Left colon (tissue), 2 donors: Measurements from ENCODE around the gene ADGRB3. TPM values are rescaled to one million over a fixed set of nuclear protein-coding genes. Genes with fewer than 3 reads are reported as not detected.
"Not testable (repeated sequence)": the region's sequence is repeated elsewhere in the genome, so short reads cannot be mapped to it uniquely, and the experiment has no call there.

Experiments
- ATAC-seq: fragments of 200-7000 bp; cut with Tn5 transposase; one replicate; pipeline ENCODE4 v1.9.1; 2020; ENCODE audit warnings: mild to moderate bottlenecking, moderate library complexity
- DNase-seq, 2 donors: peaks; one replicate each; pipeline ENCODE4 v3.0.0-alpha.2; 2020
- intact Hi-C, 2 donors: fragments of 100-400 bp; cut with DNase I in 1 of 2; cut with micrococcal nuclease in 1 of 2; formaldehyde crosslinking; loops; one replicate each; pipeline versions ENCODE4 v1.11.2 to v1.14.0; 2022; cut with DNase I, micrococcal nuclease
- total RNA-seq, 2 donors: library from RNA; stranded (reverse); fragmentation: NEBNext Ultra II Directional; extraction: Animal tissue kit (Norgen Biotek cat#: 25700); gene quantifications; one replicate each; pipeline ENCODE4 v1.2.1, GENCODE V29; 2021
- donor health status: DM: no; HTN: no; CAD: no.
- donor health status: DM: yes; HTN: yes; CAD: no.

ADGRB3 gene
- total RNA-seq, 2 donors from 2014 or later: 0.37 to 1.2 TPM

GRCh38 chr6:68727699-68728098 lies 92.6 kb downstream of the ADGRB3 start:
- no peak for ATAC-seq
- intact Hi-C loops: no loop called here
- DNase-seq: no peak

- intact Hi-C loops: no loop called here
- DNase-seq: no peak
- ATAC-seq: no peak
These were observed 93.3 kb downstream of the ADGRB3 start for GRCh38 chr6:68728159-68728979.

GRCh38 chr6:68729377-68729903 lies 94.4 kb downstream of the ADGRB3 start:
- intact Hi-C loops: no loop called here
- no peak for ATAC-seq

DNA sequence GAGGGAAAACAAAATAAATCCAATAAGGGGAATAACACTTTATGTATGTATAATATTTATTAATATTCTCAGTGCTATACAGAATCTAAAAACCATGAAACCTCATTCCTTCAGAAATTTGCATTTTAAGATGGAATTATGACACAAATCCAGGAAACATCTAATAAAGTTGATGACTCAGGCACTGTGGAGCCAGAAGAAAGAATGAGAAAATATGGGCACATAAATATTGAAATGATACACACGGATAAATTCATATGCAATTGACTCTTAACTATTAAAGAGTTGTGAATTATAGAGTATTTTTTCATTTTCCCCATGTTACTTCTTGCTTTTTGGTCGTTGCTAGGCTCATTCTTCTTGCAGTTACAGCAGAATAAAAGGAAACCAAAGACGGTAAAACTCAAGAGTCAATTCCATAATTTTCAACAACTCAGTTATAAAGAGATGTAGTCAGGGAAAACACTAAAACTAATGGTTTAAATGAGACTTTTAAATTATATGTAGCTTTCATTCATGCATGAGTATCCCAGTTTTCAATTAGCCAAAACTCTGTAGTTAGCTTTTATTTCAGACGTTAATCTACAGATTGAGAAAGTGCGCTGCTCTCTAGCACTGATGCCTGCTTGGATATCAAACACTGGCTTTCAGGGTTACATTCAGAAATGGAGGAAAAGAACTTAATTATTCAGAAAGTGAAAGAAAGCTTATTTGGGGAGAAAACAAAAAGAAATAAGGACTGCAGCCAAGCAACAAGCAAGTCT lies 95.4 kb downstream of the ADGRB3 start:
- DNase-seq (no peak), ATAC-seq (no peak)
- intact Hi-C loops: no loop called here

More at GRCh38 chr6:68729377-68729903, 94.4 kb downstream of the ADGRB3 start:
- DNase-seq: no peak

DNA sequence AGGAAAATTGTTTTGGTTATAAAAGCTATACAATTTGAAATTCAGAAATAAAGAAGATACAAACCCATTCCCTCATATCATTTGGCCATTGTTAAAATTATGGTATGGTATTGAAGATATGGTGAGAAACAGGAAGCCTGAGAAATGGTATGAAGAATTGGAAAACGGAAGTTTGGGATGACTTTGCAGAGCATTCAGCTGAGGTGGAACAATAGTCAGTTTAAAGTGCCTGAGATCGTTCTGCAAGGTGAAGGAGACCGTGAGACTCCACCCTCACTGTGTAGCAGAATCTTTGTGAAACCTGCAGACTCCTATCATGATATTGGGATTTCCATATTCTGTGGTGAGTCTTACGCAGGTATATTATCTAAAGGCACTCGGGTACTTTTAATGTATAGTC lies 97.3 kb downstream of the ADGRB3 start:
- ATAC-seq: no peak
- DNase-seq: no peak
- intact Hi-C loops: no loop called here

GRCh38 chr6:68735866-68736265 lies 100.8 kb downstream of the ADGRB3 start:
- no peak for ATAC-seq
- no peak for DNase-seq
- intact Hi-C loops: no loop called here

DNA sequence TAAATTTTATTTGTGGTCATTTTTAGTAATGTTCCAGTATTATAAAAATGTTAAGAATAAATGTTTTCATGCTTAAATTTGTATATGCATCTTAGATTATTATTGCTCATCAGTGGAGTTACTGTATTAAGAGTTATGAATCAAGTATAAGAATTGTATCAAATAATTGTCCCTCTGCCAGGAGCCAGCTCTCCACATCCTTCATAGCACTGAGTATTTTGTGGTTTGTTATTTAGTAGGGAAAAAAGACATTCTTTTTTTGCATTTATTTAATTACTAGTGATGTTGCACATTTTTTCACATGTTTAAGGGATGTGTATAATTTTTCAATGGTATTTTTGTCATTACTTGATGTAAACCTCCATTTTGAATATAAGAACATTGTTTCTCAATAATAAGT lies 102.0 kb downstream of the ADGRB3 start:
- intact Hi-C loops: no loop called here
- no peak for ATAC-seq
- no peak for DNase-seq

DNA sequence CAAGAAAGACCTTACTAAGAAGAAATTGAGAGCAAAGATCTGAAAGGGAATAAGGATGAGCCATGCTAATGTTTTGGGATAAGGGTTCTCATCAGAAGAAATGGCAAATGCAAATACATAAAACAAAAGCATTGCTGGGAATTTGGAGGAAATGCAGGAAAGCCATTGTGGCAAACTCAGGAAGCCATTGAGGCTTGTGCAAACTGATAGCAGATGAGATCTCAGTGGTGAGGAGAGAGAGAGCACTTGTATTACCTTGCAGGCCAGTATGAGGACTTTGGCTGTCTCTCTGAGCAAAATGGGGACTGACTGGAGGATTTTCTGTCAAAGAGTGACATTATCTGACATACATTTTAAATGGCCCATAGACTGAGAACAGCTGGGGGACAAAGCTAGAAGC lies 103.0 kb downstream of the ADGRB3 start:
- no peak for ATAC-seq

DNA sequence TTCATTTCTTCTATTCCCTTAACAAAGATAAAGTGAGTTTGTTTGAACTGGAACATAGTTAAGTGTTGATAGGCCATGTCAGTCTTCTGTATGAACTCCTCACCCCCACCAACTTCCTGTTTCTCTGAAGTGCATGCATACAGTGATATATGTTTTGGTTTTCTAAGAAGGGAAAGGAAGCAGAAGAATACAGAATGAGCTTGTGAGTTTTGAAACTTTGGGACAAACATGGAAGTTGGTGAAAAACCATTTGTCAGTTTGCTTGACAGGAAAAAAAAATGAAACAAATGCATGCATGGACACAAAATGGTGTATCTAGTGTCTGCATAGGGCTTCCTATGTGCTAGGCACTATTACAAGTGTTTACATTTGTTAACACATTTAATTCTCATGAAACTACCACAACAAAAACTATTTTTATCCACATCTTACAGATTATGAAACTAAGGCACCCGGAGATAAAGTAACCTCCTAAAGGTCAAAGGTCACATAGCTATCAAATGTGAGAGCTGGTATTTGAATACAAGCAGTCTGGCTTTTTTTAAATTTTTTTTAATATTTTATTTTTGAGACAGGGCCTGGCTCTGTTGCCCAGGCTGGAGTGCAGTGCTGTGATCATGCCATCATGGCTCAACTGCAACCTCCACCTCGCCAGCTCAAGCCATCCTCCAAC lies 105.9 kb downstream of the ADGRB3 start:
- no peak for ATAC-seq
- DNase-seq: no peak
- intact Hi-C loops: no loop called here

More for the DNA sequence above, 103.0 kb downstream of the ADGRB3 start:
- intact Hi-C loops: no loop called here
- no peak for DNase-seq

- intact Hi-C loops: no loop called here
- ATAC-seq: no peak
- no peak for DNase-seq
These were observed 106.7 kb downstream of the ADGRB3 start for GRCh38 chr6:68741501-68742386.

- ATAC-seq (no peak), DNase-seq (no peak)
- intact Hi-C loops: no loop called here
These were observed 108.0 kb downstream of the ADGRB3 start for GRCh38 chr6:68743099-68743498.

- DNase-seq, ATAC-seq, intact Hi-C loops: not testable (repeated sequence)
These were observed 109.3 kb downstream of the ADGRB3 start for GRCh38 chr6:68744376-68744775.

- DNase-seq: no peak
- ATAC-seq: no peak
- intact Hi-C loops: no loop called here
These were observed 111.3 kb downstream of the ADGRB3 start for GRCh38 chr6:68746376-68746775.

GRCh38 chr6:68747110-68747790 lies 112.2 kb downstream of the ADGRB3 start:
- no peak for DNase-seq
- intact Hi-C loops: no loop called here
- ATAC-seq: no peak

DNA sequence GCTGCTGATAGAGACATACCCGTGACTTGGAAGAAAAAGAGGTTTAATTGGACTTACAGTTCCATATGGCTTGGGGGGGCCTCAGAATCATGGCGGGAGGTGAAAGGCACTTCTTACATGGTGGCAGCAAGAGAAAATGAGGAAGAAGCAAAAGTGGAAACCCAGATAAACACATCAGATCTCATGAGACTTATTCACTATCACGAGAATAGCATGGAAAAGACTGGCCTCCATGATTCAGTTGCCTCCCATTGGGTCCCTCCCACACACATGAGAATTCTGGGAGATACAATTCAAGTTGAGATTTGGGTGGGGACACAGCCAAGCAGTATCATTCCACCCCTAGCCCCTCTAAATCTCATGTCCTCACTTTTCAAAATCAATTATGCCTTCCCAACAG lies 112.8 kb downstream of the ADGRB3 start:
- intact Hi-C loops, ATAC-seq, DNase-seq: not testable (repeated sequence)

- intact Hi-C loops: no loop called here
- DNase-seq: no peak
These were observed 119.7 kb downstream of the ADGRB3 start for GRCh38 chr6:68754681-68755213.

GRCh38 chr6:68756454-68757375 lies 121.6 kb downstream of the ADGRB3 start:
- no peak for DNase-seq
- ATAC-seq: no peak
- intact Hi-C loops: no loop called here

More at GRCh38 chr6:68754681-68755213, 119.7 kb downstream of the ADGRB3 start:
- ATAC-seq: no peak
